ENCODE measurements around the gene RICTOR.

The RICTOR gene

DNA sequence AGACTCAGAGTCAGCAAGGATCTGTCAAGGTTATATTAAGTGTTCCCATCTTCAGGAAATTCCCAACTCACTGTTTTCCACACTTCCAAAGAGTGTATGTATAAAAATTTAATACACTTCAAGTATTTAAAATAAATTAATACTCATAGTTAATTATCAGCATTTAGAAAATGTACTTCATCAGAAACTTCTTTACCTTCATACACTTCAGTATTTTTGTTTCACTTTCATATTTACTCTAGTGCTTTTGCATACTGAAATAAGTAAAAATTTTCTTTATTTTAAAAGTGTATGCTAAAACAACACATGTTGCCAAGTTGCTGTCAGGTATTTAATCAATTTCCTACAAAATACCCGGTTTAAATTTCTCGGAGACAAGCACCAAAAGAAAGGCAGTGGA, 16.5 kb downstream of the RICTOR start:
- H2BK5ac ChIP-seq (ENCODE audit: low read depth, low read length, poor library complexity, severe bottlenecking) = no peak overlapping the region
- H3K4me2 ChIP-seq (ENCODE audit: low read length, poor library complexity, severe bottlenecking) = no peak overlapping the region
- H4K91ac ChIP-seq (ENCODE audit: low read length) = no peak overlapping the region
- no peak overlapping the region for H3K4ac ChIP-seq (ENCODE audit: low read depth in 1 of 2, low read length in 2 of 2)
- no peaks in the 10 kb centered on the region for H3K9me3 ChIP-seq (ENCODE audit: control insufficient read depth, low read length)
- no peak overlapping the region for H2BK120ac ChIP-seq (ENCODE audit: low read depth, low read length)
- H3K36me3 ChIP-seq (ENCODE audit: control insufficient read depth in 1 of 2, insufficient read depth in 2 of 2, low read depth in 1 of 2, low read length in 2 of 2) = peaks cover 3 to 9% of the 10 kb centered on the region in 2 experiments
- H2BK15ac ChIP-seq (ENCODE audit: low read depth, poor library complexity, severe bottlenecking) = no peak overlapping the region
- no peak overlapping the region for H3K27ac ChIP-seq (ENCODE audit: low read length, poor library complexity, severe bottlenecking)
- H2AFZ ChIP-seq (ENCODE audit: low read depth, low read length) = no peak overlapping the region
- H2AK5ac ChIP-seq (ENCODE audit: low read length, severe bottlenecking) = no peak overlapping the region
- peak overlapping the region in 1 of 2 experiments; percentile 64 for H3K4me3 ChIP-seq (ENCODE audit: insufficient read depth in 1 of 2, low read depth in 1 of 2, low read length in 2 of 2)
- 90% methylated on average over 2 of the region's 2 CpGs for WGBS
- H3K9ac ChIP-seq (ENCODE audit: low read length) = peak overlapping the region; percentile 88
- no peak overlapping the region for H2BK12ac ChIP-seq (ENCODE audit: low read length in 2 of 2)
- H3K4me1 ChIP-seq (ENCODE audit: control insufficient read depth, insufficient read depth, low read depth, low read length) = no peaks in the 10 kb centered on the region
- H3K14ac ChIP-seq (ENCODE audit: low read length in 2 of 2) = no peak overlapping the region
- H3K79me1 ChIP-seq (replicated peaks; ENCODE audit: low read length, poor library complexity, severe bottlenecking) = peaks cover 9% of the 10 kb centered on the region
- no peak overlapping the region for H3K23ac ChIP-seq (ENCODE audit: low read length in 2 of 2)
- H3K27me3 ChIP-seq (ENCODE audit: control insufficient read depth in 1 of 2, insufficient read depth in 1 of 2, low read length in 2 of 2) = no peaks in the 10 kb centered on the region
- no peak overlapping the region for H4K8ac ChIP-seq (ENCODE audit: low read length)
- H3K18ac ChIP-seq (ENCODE audit: low read depth in 1 of 2, low read length in 2 of 2) = no peak overlapping the region
- peak; percentile 30 for DNase-seq

DNA sequence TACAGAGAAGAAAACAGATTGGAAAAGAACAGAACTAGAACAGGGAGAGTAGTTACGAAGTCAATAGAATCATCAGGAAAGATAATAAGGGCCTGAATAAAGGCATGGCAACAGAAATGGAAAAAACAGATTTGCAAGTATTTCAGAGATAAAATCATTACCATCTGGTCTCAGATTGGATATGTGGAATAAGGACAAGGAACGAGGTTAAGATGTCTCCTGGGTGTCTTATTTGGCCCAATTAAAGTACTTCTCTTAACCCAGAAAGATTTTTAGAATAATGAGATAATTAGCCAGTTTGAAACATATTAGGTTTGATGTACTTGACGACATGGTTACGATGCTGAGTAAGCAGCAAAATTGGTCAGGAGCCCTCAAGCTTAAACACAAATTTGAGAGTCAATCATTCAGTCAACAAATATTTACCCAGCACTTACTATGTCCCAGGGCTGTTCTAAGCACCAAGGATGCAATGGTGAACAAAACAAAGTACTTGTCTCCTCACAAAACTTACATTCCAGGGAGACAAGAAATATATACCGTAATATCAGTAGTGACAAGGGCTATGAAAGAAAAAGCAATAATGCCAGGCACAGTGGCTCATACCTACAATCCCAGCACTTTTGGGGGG, 18.3 kb downstream of the RICTOR start:
- Histone ChIP-seq H4K91ac (ENCODE audit: low read length) (no peak overlapping the region), H3K9me3 (ENCODE audit: control insufficient read depth, low read length) (no peaks in the 10 kb centered on the region), H2AK5ac (ENCODE audit: low read length, severe bottlenecking) (no peak overlapping the region), H3K9ac (ENCODE audit: low read length) (no peak overlapping the region), H3K27me3 (ENCODE audit: control insufficient read depth in 1 of 2, insufficient read depth in 1 of 2, low read length in 2 of 2) (no peaks in the 10 kb centered on the region), H2BK12ac (ENCODE audit: low read length in 2 of 2) (no peak overlapping the region), H2AFZ (ENCODE audit: low read depth, low read length) (no peak overlapping the region), H3K23ac (ENCODE audit: low read length in 2 of 2) (no peak overlapping the region), H3K4me3 (ENCODE audit: insufficient read depth in 1 of 2, low read depth in 1 of 2, low read length in 2 of 2) (no peak overlapping the region), H4K8ac (ENCODE audit: low read length) (no peak overlapping the region), H3K4me1 (ENCODE audit: control insufficient read depth, insufficient read depth, low read depth, low read length) (no peaks in the 10 kb centered on the region), H3K27ac (ENCODE audit: low read length, poor library complexity, severe bottlenecking) (no peak overlapping the region), H3K4ac (ENCODE audit: low read depth in 1 of 2, low read length in 2 of 2) (no peak overlapping the region), H3K36me3 (ENCODE audit: control insufficient read depth in 1 of 2, insufficient read depth in 2 of 2, low read depth in 1 of 2, low read length in 2 of 2) (peaks cover 3 to 4% of the 10 kb centered on the region in 2 experiments), H2BK5ac (ENCODE audit: low read depth, low read length, poor library complexity, severe bottlenecking) (no peak overlapping the region), H3K18ac (ENCODE audit: low read depth in 1 of 2, low read length in 2 of 2) (no peak overlapping the region), H3K14ac (ENCODE audit: low read length in 2 of 2) (no peak overlapping the region), H3K79me1 (replicated peaks; ENCODE audit: low read length, poor library complexity, severe bottlenecking) (peaks cover 7% of the 10 kb centered on the region), H2BK15ac (ENCODE audit: low read depth, poor library complexity, severe bottlenecking) (peak overlapping the region; percentile 54), H2BK120ac (ENCODE audit: low read depth, low read length) (no peak overlapping the region), H3K4me2 (ENCODE audit: low read length, poor library complexity, severe bottlenecking) (no peak overlapping the region)
- DNase-seq = no peak
- over 99% methylated on average over 4 of the region's 5 CpGs for WGBS

DNA sequence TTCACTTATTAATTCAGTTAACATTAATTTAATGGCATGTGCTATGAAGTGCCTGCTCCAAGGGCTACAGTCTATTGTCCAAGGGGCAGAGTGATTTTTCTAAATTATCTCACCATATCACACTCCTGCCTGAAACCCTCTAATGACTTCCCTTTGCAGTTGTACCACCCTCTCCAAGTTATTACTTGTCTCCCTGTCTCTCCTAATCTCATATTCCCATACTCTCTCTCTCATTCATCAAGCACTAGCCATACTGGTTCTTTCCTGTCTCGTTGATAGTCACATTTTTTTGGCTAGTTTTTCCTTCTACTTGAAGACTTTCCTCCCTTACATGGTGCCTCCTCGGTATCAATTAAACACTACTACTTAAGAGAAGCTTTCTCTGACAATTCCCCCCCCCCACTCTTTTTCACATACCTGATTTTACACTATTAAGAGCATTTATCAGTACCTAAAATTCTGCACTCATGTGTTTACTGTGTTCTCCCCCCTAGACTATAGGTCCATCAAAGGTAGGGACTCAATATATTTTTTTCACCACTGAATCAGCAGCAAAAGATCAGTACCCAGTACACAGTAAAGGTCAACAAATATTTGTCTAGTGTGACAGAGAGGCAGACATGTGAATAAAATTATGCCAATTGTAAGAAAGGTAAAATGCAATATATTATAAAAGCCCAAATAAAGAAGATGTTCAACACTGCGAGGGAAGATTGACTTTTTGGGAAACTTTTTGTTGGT, 19.0 kb downstream of the RICTOR start:
- Histone ChIP-seq H3K23ac (ENCODE audit: low read length in 2 of 2) (no peak overlapping the region), H3K4me1 (ENCODE audit: control insufficient read depth, insufficient read depth, low read depth, low read length) (no peaks in the 10 kb centered on the region), H2BK15ac (ENCODE audit: low read depth, poor library complexity, severe bottlenecking) (no peak overlapping the region), H3K27me3 (ENCODE audit: control insufficient read depth in 1 of 2, insufficient read depth in 1 of 2, low read length in 2 of 2) (no peaks in the 10 kb centered on the region), H3K4ac (ENCODE audit: low read depth in 1 of 2, low read length in 2 of 2) (no peak overlapping the region), H3K9me3 (ENCODE audit: control insufficient read depth, low read length) (no peaks in the 10 kb centered on the region), H3K79me1 (replicated peaks; ENCODE audit: low read length, poor library complexity, severe bottlenecking) (peaks cover 10% of the 10 kb centered on the region), H3K9ac (ENCODE audit: low read length) (no peak overlapping the region), H2BK5ac (ENCODE audit: low read depth, low read length, poor library complexity, severe bottlenecking) (no peak overlapping the region), H3K14ac (ENCODE audit: low read length in 2 of 2) (no peak overlapping the region), H4K91ac (ENCODE audit: low read length) (no peak overlapping the region), H2AK5ac (ENCODE audit: low read length, severe bottlenecking) (no peak overlapping the region), H2BK12ac (ENCODE audit: low read length in 2 of 2) (no peak overlapping the region), H2BK120ac (ENCODE audit: low read depth, low read length) (no peak overlapping the region), H3K18ac (ENCODE audit: low read depth in 1 of 2, low read length in 2 of 2) (no peak overlapping the region), H3K36me3 (ENCODE audit: control insufficient read depth in 1 of 2, insufficient read depth in 2 of 2, low read depth in 1 of 2, low read length in 2 of 2) (peaks cover 3 to 5% of the 10 kb centered on the region in 2 experiments), H4K8ac (ENCODE audit: low read length) (no peak overlapping the region), H3K27ac (ENCODE audit: low read length, poor library complexity, severe bottlenecking) (no peak overlapping the region), H3K4me3 (ENCODE audit: insufficient read depth in 1 of 2, low read depth in 1 of 2, low read length in 2 of 2) (no peak overlapping the region), H3K4me2 (ENCODE audit: low read length, poor library complexity, severe bottlenecking) (no peak overlapping the region), H2AFZ (ENCODE audit: low read depth, low read length) (no peak overlapping the region)
- DNase-seq = no peak
- WGBS = 96% methylated on average over 3 of the region's 3 CpGs

DNA sequence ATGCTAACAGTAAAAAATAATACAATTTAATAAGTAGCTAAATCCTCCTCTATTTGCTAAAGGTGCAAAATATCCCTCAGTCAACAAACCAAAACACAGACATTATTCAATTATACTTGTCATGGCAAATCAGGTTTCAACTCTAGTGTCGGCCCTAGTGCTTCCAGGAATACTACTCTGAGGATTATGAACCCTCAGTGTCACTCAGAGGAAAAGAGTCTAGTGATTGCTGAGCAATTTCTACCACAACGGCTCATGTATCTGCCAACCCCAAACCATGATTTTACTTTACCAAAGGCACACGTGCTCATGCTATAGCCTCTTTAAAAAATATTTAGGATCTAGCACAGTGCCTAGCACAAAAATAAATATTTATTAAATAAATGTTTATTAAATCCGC, 21.0 kb downstream of the RICTOR start:
- H2BK120ac ChIP-seq (ENCODE audit: low read depth, low read length) = no peak overlapping the region
- H3K9me3 ChIP-seq (ENCODE audit: control insufficient read depth, low read length) = no peaks in the 10 kb centered on the region
- no peaks in the 10 kb centered on the region for H3K27me3 ChIP-seq (ENCODE audit: control insufficient read depth in 1 of 2, insufficient read depth in 1 of 2, low read length in 2 of 2)
- H3K14ac ChIP-seq (ENCODE audit: low read length in 2 of 2) = no peak overlapping the region
- H3K4ac ChIP-seq (ENCODE audit: low read depth in 1 of 2, low read length in 2 of 2) = no peak overlapping the region
- no peak for DNase-seq
- no peak overlapping the region for H3K18ac ChIP-seq (ENCODE audit: low read depth in 1 of 2, low read length in 2 of 2)
- H4K91ac ChIP-seq (ENCODE audit: low read length) = no peak overlapping the region
- no peak overlapping the region for H3K4me3 ChIP-seq (ENCODE audit: insufficient read depth in 1 of 2, low read depth in 1 of 2, low read length in 2 of 2)
- no peak overlapping the region for H2AFZ ChIP-seq (ENCODE audit: low read depth, low read length)
- WGBS = 90% methylated on average over 2 of the region's 4 CpGs
- H3K4me1 ChIP-seq (ENCODE audit: control insufficient read depth, insufficient read depth, low read depth, low read length) = no peaks in the 10 kb centered on the region
- H2BK15ac ChIP-seq (ENCODE audit: low read depth, poor library complexity, severe bottlenecking) = no peak overlapping the region
- H3K27ac ChIP-seq (ENCODE audit: low read length, poor library complexity, severe bottlenecking) = no peak overlapping the region
- peaks cover 16% of the 10 kb centered on the region for H3K79me1 ChIP-seq (replicated peaks; ENCODE audit: low read length, poor library complexity, severe bottlenecking)
- H2BK5ac ChIP-seq (ENCODE audit: low read depth, low read length, poor library complexity, severe bottlenecking) = no peak overlapping the region
- no peak overlapping the region for H2BK12ac ChIP-seq (ENCODE audit: low read length in 2 of 2)
- no peak overlapping the region for H3K9ac ChIP-seq (ENCODE audit: low read length)
- H2AK5ac ChIP-seq (ENCODE audit: low read length, severe bottlenecking) = no peak overlapping the region
- H4K8ac ChIP-seq (ENCODE audit: low read length) = no peak overlapping the region
- H3K36me3 ChIP-seq (ENCODE audit: control insufficient read depth in 1 of 2, insufficient read depth in 2 of 2, low read depth in 1 of 2, low read length in 2 of 2) = peaks cover 3 to 5% of the 10 kb centered on the region in 2 experiments
- H3K23ac ChIP-seq (ENCODE audit: low read length in 2 of 2) = no peak overlapping the region
- no peak overlapping the region for H3K4me2 ChIP-seq (ENCODE audit: low read length, poor library complexity, severe bottlenecking)
